ENCODE results near the gene ARV1.
"Not testable (repeated sequence)": the region's sequence is repeated elsewhere in the genome, so short reads cannot be mapped to it uniquely, and the experiment has no call there.

Gene ARV1

GRCh38 chr1:231027971-231028370, 49.1 kb downstream of the ARV1 start:
- no peak for TF ChIP-seq ZFX (IDR thresholded peaks at IDR 0.05; ENCODE audit: borderline replicate concordance)
- TF ChIP-seq, protein P1, sequence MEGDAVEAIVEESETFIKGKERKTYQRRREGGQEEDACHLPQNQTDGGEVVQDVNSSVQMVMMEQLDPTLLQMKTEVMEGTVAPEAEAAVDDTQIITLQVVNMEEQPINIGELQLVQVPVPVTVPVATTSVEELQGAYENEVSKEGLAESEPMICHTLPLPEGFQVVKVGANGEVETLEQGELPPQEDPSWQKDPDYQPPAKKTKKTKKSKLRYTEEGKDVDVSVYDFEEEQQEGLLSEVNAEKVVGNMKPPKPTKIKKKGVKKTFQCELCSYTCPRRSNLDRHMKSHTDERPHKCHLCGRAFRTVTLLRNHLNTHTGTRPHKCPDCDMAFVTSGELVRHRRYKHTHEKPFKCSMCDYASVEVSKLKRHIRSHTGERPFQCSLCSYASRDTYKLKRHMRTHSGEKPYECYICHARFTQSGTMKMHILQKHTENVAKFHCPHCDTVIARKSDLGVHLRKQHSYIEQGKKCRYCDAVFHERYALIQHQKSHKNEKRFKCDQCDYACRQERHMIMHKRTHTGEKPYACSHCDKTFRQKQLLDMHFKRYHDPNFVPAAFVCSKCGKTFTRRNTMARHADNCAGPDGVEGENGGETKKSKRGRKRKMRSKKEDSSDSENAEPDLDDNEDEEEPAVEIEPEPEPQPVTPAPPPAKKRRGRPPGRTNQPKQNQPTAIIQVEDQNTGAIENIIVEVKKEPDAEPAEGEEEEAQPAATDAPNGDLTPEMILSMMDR (IDR thresholded peaks at IDR 0.05) = no peak
- no peak overlapping the region for H3K27ac ChIP-seq

DNA sequence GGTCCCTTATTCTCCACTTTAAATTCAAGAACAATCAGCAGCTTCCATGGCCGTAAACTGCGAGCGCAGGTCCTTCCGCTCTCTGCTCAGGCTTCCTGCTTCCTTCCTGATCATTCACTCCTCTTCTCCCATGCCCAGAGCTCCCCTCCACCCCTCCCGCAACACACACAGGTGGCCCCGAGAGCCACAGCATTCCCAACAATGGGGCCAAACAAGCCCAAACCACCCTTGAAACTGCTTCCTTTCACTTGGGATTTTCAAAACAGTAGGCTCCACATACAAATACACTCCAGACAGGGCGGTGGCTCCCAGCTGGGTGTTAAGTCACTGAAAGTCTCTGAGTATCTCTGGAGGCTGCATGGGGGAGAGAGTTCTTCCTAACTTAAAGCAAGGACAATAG, 49.8 kb downstream of the ARV1 start:
- no peak overlapping the region for H3K27ac ChIP-seq
- no peak for TF ChIP-seq ZFX (IDR thresholded peaks at IDR 0.05; ENCODE audit: borderline replicate concordance)
- TF ChIP-seq, protein P1 (IDR thresholded peaks at IDR 0.05) = no peak

GRCh38 chr1:231029247-231029646, 50.4 kb downstream of the ARV1 start:
- not testable (repeated sequence) for H3K27ac ChIP-seq

DNA sequence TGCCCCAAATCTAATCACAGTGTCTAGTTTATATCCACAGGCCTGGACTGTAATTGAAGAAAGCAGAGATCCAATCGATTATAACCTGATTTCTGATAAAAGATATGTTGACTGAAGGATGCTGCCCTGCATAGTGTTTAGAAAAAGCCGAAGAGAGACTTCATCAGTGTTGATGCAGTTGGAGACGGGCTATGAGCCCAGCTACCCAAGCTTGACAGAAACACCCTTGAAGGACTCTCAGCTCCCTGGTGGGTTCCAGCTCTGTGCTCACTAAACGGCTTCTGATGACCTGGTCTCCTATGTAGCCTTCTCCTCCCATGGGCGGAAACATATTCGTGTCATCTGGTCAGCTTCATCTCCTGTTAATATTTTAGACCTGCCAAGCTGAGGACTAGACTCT, 50.9 kb downstream of the ARV1 start:
- TF ChIP-seq, protein P1 (IDR thresholded peaks at IDR 0.05) = no peak
- no peak for TF ChIP-seq ZFX (IDR thresholded peaks at IDR 0.05; ENCODE audit: borderline replicate concordance)
- H3K27ac ChIP-seq = no peak overlapping the region

- no peak overlapping the region for H3K27ac ChIP-seq
- no peak for TF ChIP-seq ZFX (IDR thresholded peaks at IDR 0.05; ENCODE audit: borderline replicate concordance)
- TF ChIP-seq, protein P1 (IDR thresholded peaks at IDR 0.05) = no peak
Observed at GRCh38 chr1:231032963-231033362, 54.1 kb downstream of the ARV1 start.

- H3K27ac ChIP-seq = no peak overlapping the region
Observed at GRCh38 chr1:231035799-231036198, 56.9 kb downstream of the ARV1 start.

GRCh38 chr1:231036416-231036815, 57.5 kb downstream of the ARV1 start:
- no peak overlapping the region for H3K27ac ChIP-seq
- no peak for TF ChIP-seq ZFX (IDR thresholded peaks at IDR 0.05; ENCODE audit: borderline replicate concordance)
- TF ChIP-seq, protein P1 (IDR thresholded peaks at IDR 0.05) = no peak

More at GRCh38 chr1:231035799-231036198, 56.9 kb downstream of the ARV1 start:
- TF ChIP-seq, protein P1 (IDR thresholded peaks at IDR 0.05) = no peak
- TF ChIP-seq ZFX (IDR thresholded peaks at IDR 0.05; ENCODE audit: borderline replicate concordance) = no peak

Measured in 22Rv1 (cell line).